ENCODE results near the gene EDA2R. TPM values are rescaled to one million over a fixed set of nuclear protein-coding genes. Genes with fewer than 3 reads are reported as not detected.

The EDA2R gene
- total and polyA plus RNA-seq, 2 of the 4 experiments (the other 2 are of a cell fraction) = 14.7 to 23.8 TPM

DNA sequence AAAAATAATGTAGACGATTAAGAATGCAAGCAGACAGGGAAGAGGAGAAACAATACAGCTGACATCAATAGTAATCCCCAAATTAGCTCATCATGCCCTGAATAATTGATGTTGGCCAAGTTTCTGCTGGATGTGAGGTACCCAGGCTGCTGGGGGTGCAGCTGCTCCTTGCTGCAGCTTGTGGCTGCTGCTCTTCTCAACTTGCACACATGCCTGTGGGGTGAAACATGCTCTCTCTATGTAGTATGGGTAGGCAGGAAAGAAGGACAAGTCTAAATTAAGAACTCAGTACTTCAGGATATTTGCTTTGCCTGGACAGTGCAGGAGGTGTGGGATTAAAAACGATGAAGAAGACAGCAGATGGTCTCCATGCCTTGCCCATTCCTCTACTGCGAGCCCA, 16.7 kb downstream of the EDA2R start:
- Histone ChIP-seq H4K5ac (ENCODE audit: low read depth, low read length) (no peak overlapping the region), H2BK120ac (ENCODE audit: low read depth, low read length) (no peak overlapping the region), H3K4ac (ENCODE audit: low read depth, low read length) (no peak overlapping the region), H4K91ac (ENCODE audit: insufficient read depth, low read depth, low read length) (no peak overlapping the region), H2BK5ac (ENCODE audit: low read depth, low read length, poor library complexity, severe bottlenecking) (no peak overlapping the region), H3K14ac (replicated peaks; ENCODE audit: low read depth, low read length) (no peak overlapping the region), H3K4me1 (ENCODE audit: control insufficient read depth, insufficient read depth, low read length) (no peaks in the 10 kb centered on the region; the same call in 1 of the 2 replicates), H3K23ac (ENCODE audit: low read depth, low read length) (no peak overlapping the region), H3K18ac (ENCODE audit: low read depth, low read length) (no peak overlapping the region), H2AK5ac (ENCODE audit: low read depth, low read length) (no peak overlapping the region), H3K4me2 (ENCODE audit: low read depth, low read length) (no peak overlapping the region), H2AFZ (replicated peaks; ENCODE audit: low read length, poor library complexity) (no peak overlapping the region), H2BK20ac (ENCODE audit: low read depth, low read length) (no peak overlapping the region), H2BK15ac (ENCODE audit: low read depth, low read length) (no peak overlapping the region), H3K56ac (ENCODE audit: extremely low read depth, insufficient read depth, low read length) (no peak overlapping the region), H3K9me1 (ENCODE audit: insufficient read depth, low read length) (no peaks in the 10 kb centered on the region; the same call in 1 of the 2 replicates), H3K4me3 (ENCODE audit: insufficient read depth, low read depth, low read length) (no peak overlapping the region), H3K9ac (ENCODE audit: low read depth, low read length) (no peak overlapping the region), H2AK9ac (replicated peaks; ENCODE audit: low read depth, low read length, poor library complexity) (no peak overlapping the region), H3K27ac (ENCODE audit: insufficient read depth, low read length) (no peak overlapping the region), H4K20me1 (ENCODE audit: insufficient read depth, low read length) (peaks cover 23% of the 10 kb centered on the region; the same call in 1 of the 2 replicates), H4K8ac (ENCODE audit: low read depth in 2 of 2, low read length in 2 of 2) (no peak overlapping the region), H3K27me3 (ENCODE audit: control insufficient read depth, insufficient read depth, low read length) (no peaks in the 10 kb centered on the region), H3K36me3 (ENCODE audit: control insufficient read depth, insufficient read depth, low read length) (no peaks in the 10 kb centered on the region), H3K79me1 (ENCODE audit: low read depth in 1 of 2, low read length in 2 of 2) (peaks cover 0 to 12% of the 10 kb centered on the region in 2 experiments; a peak in 3 of 4 replicates), H3K9me3 (ENCODE audit: control insufficient read depth, insufficient read depth, low read length) (peaks cover 1% of the 10 kb centered on the region; the same call in 1 of the 2 replicates)
- TF ChIP-seq CEBPB (IDR thresholded peaks at IDR 0.05; ENCODE audit: low read depth, low read length) (no peak), RCOR1 (IDR thresholded peaks at IDR 0.05; ENCODE audit: insufficient replicate concordance, low read length) (no peak), MAFK (IDR thresholded peaks at IDR 0.05; ENCODE audit: low read depth, low read length) (no peak), BHLHE40 (IDR thresholded peaks at IDR 0.05; ENCODE audit: low read depth, low read length) (no peak), RFX5 (IDR thresholded peaks at IDR 0.05; ENCODE audit: low read depth, low read length) (no peak), MAZ (IDR thresholded peaks at IDR 0.05; ENCODE audit: borderline replicate concordance, low read depth, low read length) (no peak), FOS (IDR thresholded peaks at IDR 0.05; ENCODE audit: low read depth, low read length) (no peak), CHD1 (IDR thresholded peaks at IDR 0.05; ENCODE audit: low read depth, low read length) (no peak), POLR2A (IDR thresholded peaks at IDR 0.05; ENCODE audit: low read depth, low read length) (no peak), MXI1 (IDR thresholded peaks at IDR 0.05; ENCODE audit: borderline replicate concordance, low read depth, low read length) (no peak), NFE2L2 (IDR thresholded peaks at IDR 0.05; ENCODE audit: low read depth, low read length) (no peak), RAD21 (IDR thresholded peaks at IDR 0.05; ENCODE audit: low read length) (no peak)
- TF ChIP-seq, protein P1, sequence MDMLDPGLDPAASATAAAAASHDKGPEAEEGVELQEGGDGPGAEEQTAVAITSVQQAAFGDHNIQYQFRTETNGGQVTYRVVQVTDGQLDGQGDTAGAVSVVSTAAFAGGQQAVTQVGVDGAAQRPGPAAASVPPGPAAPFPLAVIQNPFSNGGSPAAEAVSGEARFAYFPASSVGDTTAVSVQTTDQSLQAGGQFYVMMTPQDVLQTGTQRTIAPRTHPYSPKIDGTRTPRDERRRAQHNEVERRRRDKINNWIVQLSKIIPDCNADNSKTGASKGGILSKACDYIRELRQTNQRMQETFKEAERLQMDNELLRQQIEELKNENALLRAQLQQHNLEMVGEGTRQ (IDR thresholded peaks at IDR 0.05; ENCODE audit: low read depth, low read length) = no peak
- TF ChIP-seq, protein P2, sequence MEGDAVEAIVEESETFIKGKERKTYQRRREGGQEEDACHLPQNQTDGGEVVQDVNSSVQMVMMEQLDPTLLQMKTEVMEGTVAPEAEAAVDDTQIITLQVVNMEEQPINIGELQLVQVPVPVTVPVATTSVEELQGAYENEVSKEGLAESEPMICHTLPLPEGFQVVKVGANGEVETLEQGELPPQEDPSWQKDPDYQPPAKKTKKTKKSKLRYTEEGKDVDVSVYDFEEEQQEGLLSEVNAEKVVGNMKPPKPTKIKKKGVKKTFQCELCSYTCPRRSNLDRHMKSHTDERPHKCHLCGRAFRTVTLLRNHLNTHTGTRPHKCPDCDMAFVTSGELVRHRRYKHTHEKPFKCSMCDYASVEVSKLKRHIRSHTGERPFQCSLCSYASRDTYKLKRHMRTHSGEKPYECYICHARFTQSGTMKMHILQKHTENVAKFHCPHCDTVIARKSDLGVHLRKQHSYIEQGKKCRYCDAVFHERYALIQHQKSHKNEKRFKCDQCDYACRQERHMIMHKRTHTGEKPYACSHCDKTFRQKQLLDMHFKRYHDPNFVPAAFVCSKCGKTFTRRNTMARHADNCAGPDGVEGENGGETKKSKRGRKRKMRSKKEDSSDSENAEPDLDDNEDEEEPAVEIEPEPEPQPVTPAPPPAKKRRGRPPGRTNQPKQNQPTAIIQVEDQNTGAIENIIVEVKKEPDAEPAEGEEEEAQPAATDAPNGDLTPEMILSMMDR (conservative IDR thresholded peaks at IDR 0.05; ENCODE audit: low read depth, low read length) = no peak
- TF ChIP-seq, protein P3, sequence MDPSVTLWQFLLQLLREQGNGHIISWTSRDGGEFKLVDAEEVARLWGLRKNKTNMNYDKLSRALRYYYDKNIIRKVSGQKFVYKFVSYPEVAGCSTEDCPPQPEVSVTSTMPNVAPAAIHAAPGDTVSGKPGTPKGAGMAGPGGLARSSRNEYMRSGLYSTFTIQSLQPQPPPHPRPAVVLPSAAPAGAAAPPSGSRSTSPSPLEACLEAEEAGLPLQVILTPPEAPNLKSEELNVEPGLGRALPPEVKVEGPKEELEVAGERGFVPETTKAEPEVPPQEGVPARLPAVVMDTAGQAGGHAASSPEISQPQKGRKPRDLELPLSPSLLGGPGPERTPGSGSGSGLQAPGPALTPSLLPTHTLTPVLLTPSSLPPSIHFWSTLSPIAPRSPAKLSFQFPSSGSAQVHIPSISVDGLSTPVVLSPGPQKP (IDR thresholded peaks at IDR 0.05; ENCODE audit: borderline replicate concordance, low read depth, low read length) = no peak
- DNase-seq (peak; percentile 42), ATAC-seq (ENCODE audit: low read depth) (peak; percentile 54; the same call in 1 of the 2 replicates)
- dilution Hi-C loops (cut with HindIII; ENCODE audit: low sequenced_read_pairs, unreplicated experiment) = no loop called here
- CTCF ChIA-PET = no interaction called here
- intact Hi-C loops (cut with micrococcal nuclease) = no loop called here
- in situ Hi-C loops (cut with MboI; ENCODE audit: low sequenced_read_pairs) = no loop called here
- no TSS peak for BruUV-seq (replicated peaks)
- no CpG with 5 or more reads among the region's 3 CpGs for WGBS, 2 experiments (ENCODE audit: extremely low coverage in 2 of 2, insufficient read length in 1 of 2)
- POLR2A ChIA-PET (ENCODE audit: unreplicated experiment) = no interaction called here
